GM23338 (cell line): ENCODE measurements around the gene EEA1. TPM values are rescaled to one million over a fixed set of nuclear protein-coding genes. Genes with fewer than 3 reads are reported as not detected.

Experiments used
- ATAC-seq: fragments of 200-7000 bp; cut with Tn5 transposase; 3 replicates; pipeline ENCODE4 v1.9.1; 2020
- DNase-seq: peaks from one replicate; pipeline ENCODE4 v3.0.0-alpha.2; 2015; ENCODE audit warnings: low spot score
- H2AFZ ChIP-seq: fragments of 200-600 bp; sonication (generic); 2 replicates; pipeline ENCODE4 v1.8.0; 2016; ENCODE audit warnings: antibody characterized with exemption, mild to moderate bottlenecking, moderate library complexity
- H3F3A ChIP-seq: fragments of 200-600 bp; sonication (generic); replicated peaks from 2 replicates; pipeline ENCODE4 v1.8.0; 2017; ENCODE audit warnings: antibody characterized with exemption, mixed run types, low read depth
- H3K27ac ChIP-seq: fragments of 200-600 bp; sonication (generic); 2 replicates; pipeline ENCODE4 v1.6.1; 2016; ENCODE audit warnings: low read depth
- H3K27me3 ChIP-seq: fragments of 200-600 bp; sonication (generic); 2 replicates; pipeline ENCODE4 v1.8.0; 2016; ENCODE audit warnings: mild to moderate bottlenecking, mixed run types, moderate library complexity; ENCODE audit not compliant: insufficient read depth
- H3K36me3 ChIP-seq: fragments of 200-600 bp; sonication (generic); 2 replicates; pipeline ENCODE4 v1.8.0; 2016; ENCODE audit warnings: mild to moderate bottlenecking; ENCODE audit not compliant: insufficient read depth
- H3K4me1 ChIP-seq: fragments of 200-600 bp; sonication (generic); 2 replicates; pipeline ENCODE4 v1.8.0; 2016; ENCODE audit warnings: mild to moderate bottlenecking, moderate library complexity; ENCODE audit not compliant: insufficient read depth
- H3K4me2 ChIP-seq: fragments of 200-600 bp; sonication (generic); 2 replicates; pipeline ENCODE4 v1.7.1; 2017; ENCODE audit warnings: mixed run types
- H3K4me3 ChIP-seq: fragments of 200-600 bp; sonication (generic); 2 replicates; pipeline ENCODE4 v1.6.1; 2016; ENCODE audit warnings: mixed run types
- H3K79me2 ChIP-seq: fragments of 200-600 bp; sonication (generic); replicated peaks from 2 replicates; pipeline ENCODE4 v1.8.0; 2017; ENCODE audit warnings: mild to moderate bottlenecking; ENCODE audit not compliant: insufficient read depth
- H3K9me2 ChIP-seq: fragments of 200-600 bp; sonication (generic); 2 replicates; pipeline ENCODE4 v1.8.0; 2017; ENCODE audit not compliant: insufficient read depth
- H4K20me1 ChIP-seq: fragments of 200-600 bp; sonication (generic); replicated peaks from 2 replicates; pipeline ENCODE4 v1.8.0; 2017; ENCODE audit warnings: mild to moderate bottlenecking; ENCODE audit not compliant: insufficient read depth
- H3K27ac Mint-ChIP-seq: 2 replicates; pipeline ENCODE4 v1.8.0; 2020; ENCODE audit warnings: inconsistent platforms, mild to moderate bottlenecking, moderate library complexity, mixed read lengths
- H3K27me3 Mint-ChIP-seq: 3 replicates; pipeline ENCODE4 v1.8.0; 2022; ENCODE audit warnings: low read depth, mild to moderate bottlenecking, moderate library complexity, mixed read lengths, inconsistent platforms; ENCODE audit not compliant: insufficient read depth, poor library complexity
- H3K36me3 Mint-ChIP-seq: 3 replicates; pipeline ENCODE4 v1.8.0; 2021; ENCODE audit warnings: low read depth, mild to moderate bottlenecking, inconsistent platforms, moderate library complexity, mixed read lengths
- H3K4me1 Mint-ChIP-seq: 3 replicates; pipeline ENCODE4 v1.8.0; 2020; ENCODE audit warnings: mild to moderate bottlenecking, inconsistent platforms, mixed read lengths
- H3K4me3 Mint-ChIP-seq: 3 replicates; pipeline ENCODE4 v1.8.0; 2021; ENCODE audit warnings: moderate library complexity, mild to moderate bottlenecking, inconsistent platforms, mixed read lengths
- H3K9me3 Mint-ChIP-seq: 3 replicates; pipeline ENCODE4 v1.8.0; 2020; ENCODE audit warnings: moderate library complexity, mild to moderate bottlenecking, inconsistent platforms, mixed read lengths
- CREB1 ChIP-seq: fragments of 250-450 bp; sonication (Bioruptor Pico); IDR thresholded peaks from 2 replicates; pipeline ENCODE4 v1.5.0; 2020; ENCODE audit warnings: low read depth, mild to moderate bottlenecking, moderate library complexity
- CTCF ChIP-seq, 2 experiments: fragments of 200-600 bp in 1 of 2; sonication (generic) in 1 of 2; conservative IDR thresholded peaks; 2 replicates each; pipeline versions ENCODE4 v1.5.1 to v1.6.1; 2016 to 2017; ENCODE audit warnings: antibody characterized with exemption in 2 of 2, low read depth in 2 of 2, mild to moderate bottlenecking in 2 of 2, moderate library complexity in 1 of 2
- JUNB ChIP-seq: IDR thresholded peaks from one replicate; pipeline ENCODE4 v1.6.1; 2016; ENCODE audit warnings: antibody characterized with exemption; ENCODE audit not compliant: unreplicated experiment
- ZNF114 ChIP-seq: fragments of 250-450 bp; sonication (Bioruptor Pico); IDR thresholded peaks from 2 replicates; pipeline ENCODE4 v1.5.0; 2020; ENCODE audit warnings: mild to moderate bottlenecking, moderate library complexity
- ZNF331 ChIP-seq: fragments of 250-450 bp; sonication (Bioruptor Pico); IDR thresholded peaks from 2 replicates; pipeline ENCODE4 v1.5.0; 2020; ENCODE audit warnings: low read depth, mild to moderate bottlenecking, moderate library complexity
- ZNF462 ChIP-seq: fragments of 250-450 bp; sonication (Bioruptor Pico); IDR thresholded peaks from 2 replicates; pipeline ENCODE4 v1.5.0; 2020; ENCODE audit warnings: mild to moderate bottlenecking, moderate library complexity
- polyA plus RNA-seq: library from polyadenylated mRNA; unstranded; fragments of >200 nt; fragmentation: Nextera tagmentation; extraction: Ambion mirVana; gene quantifications from 2 replicates; pipeline ENCODE4 v1.2.1, GENCODE V29; 2016
- total RNA-seq: library from RNA; depleted of rRNA; stranded (reverse); fragments of >200 nt; shearing (Covaris generic); gene quantifications from 2 replicates; pipeline ENCODE4 v1.2.3, GENCODE V29; 2014

Gene EEA1
- total and polyA plus RNA-seq, 2 experiments from 2014 or later = 10.0 to 41.1 TPM

DNA sequence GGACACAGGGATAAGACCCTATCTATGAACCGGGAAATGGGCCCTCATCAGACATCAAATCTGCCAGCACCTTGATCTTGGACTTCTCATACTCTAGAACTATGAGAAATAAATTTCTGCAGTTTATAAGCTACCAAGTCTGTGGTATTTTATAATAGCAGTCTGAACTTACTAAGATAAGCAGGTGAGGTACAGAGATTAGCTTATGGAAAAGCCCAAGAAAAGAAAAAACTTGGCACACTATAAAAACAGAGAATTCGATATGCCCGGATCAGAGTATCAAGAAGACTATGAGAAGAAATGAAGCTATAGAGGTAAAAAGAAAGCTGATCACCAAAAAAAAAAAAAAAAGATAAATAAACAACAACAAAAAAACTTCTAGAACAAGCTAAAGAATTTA lies 52.6 kb downstream of the EEA1 start:
- H3K4me3 ChIP-seq = no peak overlapping the region
- Mint-ChIP-seq H3K4me3 (no peak overlapping the region), H3K4me1 (peaks cover 24% of the 10 kb centered on the region), H3K9me3 (no peaks in the 10 kb centered on the region), H3K36me3 (peaks cover 7% of the 10 kb centered on the region; the same call in 2 of the 3 replicates), H3K27me3 (peaks cover 3% of the 10 kb centered on the region), H3K27ac (no peak overlapping the region)
- no peaks in the 10 kb centered on the region for H3K27me3 ChIP-seq
- H4K20me1 ChIP-seq = no peaks in the 10 kb centered on the region; the same call in 1 of the 2 replicates
- H2AFZ ChIP-seq = no peak overlapping the region
- H3K4me2 ChIP-seq = no peak overlapping the region
- H3K79me2 ChIP-seq = no peaks in the 10 kb centered on the region
- H3K9me2 ChIP-seq = no peaks in the 10 kb centered on the region; the same call in 1 of the 2 replicates
- TF ChIP-seq CREB1 (CRISPR knock-in tag) (no peak), CTCF (conservative IDR thresholded peaks at IDR 0.05; ENCODE audit: low read depth in 2 of 2) (no peak), ZNF462 (no peak), JUNB (no peak), ZNF114 (CRISPR knock-in tag) (no peak), ZNF331 (CRISPR knock-in tag) (no peak)
- H3F3A ChIP-seq = no peaks in the 10 kb centered on the region
- ATAC-seq (no peak), DNase-seq (no peak)
- H3K4me1 ChIP-seq = no peaks in the 10 kb centered on the region
- H3K36me3 ChIP-seq = peaks cover 2% of the 10 kb centered on the region
- no peak overlapping the region for H3K27ac ChIP-seq
